Measurements from ENCODE around the gene LRRC4C.

LRRC4C gene

DNA sequence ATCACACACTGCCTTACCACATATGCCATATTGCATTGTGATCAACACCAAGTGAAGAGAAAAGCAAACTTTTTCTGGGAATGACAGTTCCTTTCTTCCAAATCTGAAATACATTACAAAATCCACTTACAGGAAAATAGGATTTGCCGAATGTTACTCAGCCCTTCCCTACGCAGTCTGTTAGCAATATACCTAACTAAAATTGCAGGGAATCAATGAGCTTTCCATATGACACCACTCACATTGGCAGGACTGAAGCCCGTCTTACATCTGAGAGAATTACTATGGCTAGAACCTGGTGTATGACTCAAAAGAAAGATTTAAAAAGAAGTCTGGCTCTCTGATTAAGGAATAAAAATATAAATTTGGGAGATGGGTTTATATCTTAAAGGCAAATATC lies 136.0 kb downstream of the LRRC4C start:
- no peak for DNase-seq (ENCODE audit: low read depth)

DNA sequence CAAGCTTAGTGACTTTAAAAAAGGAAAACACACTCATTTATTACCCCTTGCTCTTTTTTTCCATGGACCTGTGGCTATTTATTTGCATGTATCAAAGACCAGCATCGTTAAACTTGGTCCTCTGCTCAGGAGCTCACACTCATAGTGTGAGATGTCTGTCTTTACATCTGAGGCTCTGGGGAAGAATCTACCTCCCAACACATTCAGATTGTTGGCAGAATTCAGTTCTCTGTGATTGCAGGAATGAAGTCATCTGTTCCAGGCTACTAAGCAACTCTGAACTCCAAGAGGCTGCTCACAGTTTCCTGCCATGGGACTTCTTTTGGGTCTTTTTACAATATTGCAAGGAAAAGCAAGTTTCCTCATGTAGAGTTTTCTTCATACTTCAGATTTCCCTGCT lies 138.8 kb downstream of the LRRC4C start:
- no peak for DNase-seq (ENCODE audit: low read depth)

DNA sequence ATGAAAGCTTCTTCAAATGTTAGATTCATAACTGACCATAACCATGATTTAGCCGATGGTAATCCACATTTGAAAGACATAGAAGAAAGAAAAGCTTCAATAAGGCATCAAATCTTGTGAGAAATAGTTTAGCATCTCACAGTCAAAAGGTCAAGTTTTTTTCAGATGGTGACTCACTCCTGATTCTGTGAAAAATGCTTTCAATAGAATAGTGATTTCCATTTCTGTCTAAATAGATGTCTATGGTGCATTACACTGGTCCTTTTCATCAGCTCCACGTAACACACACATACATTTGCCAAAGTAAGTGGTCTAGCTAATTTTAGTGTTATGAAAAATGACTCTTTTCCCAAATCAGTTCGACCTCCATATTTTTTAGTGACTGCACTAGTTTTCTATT lies 139.2 kb downstream of the LRRC4C start:
- DNase-seq (ENCODE audit: low read depth) = no peak

DNA sequence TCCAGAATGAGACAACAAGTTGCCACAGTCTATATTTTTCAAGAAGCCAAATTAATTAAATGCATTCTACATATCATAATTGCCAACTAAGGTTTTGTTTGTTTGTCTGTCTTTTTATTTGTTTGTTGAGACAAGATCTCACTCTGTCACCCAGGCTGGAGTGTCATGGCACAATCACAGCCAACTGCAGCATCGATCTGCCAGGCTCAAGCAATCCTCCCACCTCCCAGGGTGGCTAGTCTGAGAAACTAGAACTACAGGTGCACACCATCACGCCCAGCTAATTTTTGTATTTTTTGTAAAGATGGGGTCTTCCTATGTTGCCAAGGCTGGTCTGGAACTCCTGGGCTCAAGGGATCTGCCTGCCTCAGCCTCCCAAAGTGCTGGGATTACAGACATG lies 140.0 kb downstream of the LRRC4C start:
- DNase-seq (ENCODE audit: low read depth) = no peak

DNA sequence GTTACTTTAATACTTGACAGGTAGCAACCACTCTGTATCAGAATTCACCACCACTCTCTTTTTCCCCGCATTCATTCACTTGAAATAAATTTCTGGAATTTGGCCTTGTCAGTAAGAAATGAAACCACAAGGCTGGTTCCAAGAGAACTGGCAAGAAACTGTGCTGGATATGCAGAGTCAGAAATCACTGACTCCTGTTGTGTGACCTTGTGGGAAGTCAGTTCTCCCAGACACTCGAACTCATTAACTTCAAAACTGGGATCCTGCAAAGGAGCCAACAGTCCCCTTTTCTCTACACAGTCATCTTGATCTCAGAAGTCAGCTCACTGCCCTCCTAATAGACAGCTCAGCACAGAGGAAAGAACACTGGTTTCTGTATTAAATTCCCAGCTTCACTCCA lies 142.7 kb downstream of the LRRC4C start:
- no peak for DNase-seq (ENCODE audit: low read depth)

DNA sequence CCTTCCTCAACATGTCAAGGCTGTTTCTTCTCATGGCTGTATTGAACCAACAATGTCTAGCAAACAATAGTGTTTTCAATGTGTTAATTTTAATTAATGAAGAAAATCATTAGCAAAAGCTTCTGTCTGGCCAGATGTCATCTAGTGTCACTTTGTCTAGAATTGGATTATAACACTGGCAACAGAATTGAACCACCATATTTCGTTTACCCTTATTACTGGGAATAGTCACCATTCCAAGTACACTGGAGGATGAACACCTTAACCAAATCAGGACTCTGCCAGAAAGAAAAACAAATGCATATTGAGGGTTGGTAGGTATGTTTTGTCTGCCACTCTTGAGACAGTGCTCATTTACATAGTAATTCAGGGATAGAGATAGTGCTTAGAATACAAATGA lies 146.2 kb downstream of the LRRC4C start:
- DNase-seq (ENCODE audit: low read depth) = no peak

DNA sequence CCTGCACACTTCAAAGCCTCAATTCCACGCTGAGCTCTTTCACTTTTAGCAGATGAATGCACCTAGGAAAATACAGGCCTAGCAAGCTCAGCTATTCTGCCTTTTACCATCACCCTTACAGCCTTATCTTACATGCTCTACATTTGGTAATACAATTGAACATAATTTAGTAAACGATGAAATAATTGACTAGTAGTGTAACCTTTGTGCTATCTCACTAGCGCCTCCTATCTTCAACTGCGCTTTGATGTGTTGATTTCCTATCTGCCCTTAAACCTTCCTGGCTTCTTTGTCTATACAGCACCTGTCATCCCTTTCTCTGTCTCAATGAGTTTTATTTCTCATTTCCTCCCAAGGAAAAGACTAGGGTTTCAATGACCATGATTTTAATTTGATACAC lies 149.7 kb downstream of the LRRC4C start:
- DNase-seq (ENCODE audit: low read depth) = no peak

DNA sequence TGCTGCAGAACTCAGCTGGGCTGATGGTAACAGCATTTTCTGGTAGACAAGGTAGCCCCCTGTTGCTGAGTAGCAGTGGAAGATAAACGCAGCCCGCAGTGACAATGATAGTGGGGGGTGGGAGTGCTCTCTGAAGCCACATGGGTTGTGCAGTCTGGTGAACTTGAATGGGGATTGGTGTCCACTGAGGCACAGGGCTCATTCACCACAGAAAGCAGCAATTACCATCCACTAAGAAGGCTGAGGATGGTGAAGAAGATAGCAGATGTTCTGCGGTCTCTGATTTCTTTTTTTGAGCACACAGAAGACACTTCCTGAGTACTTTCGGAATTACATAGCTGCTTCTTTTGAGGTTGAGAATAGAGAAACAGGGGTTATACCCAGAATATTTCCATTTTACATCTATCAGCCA lies 150.3 kb downstream of the LRRC4C start:
- no peak for DNase-seq (ENCODE audit: low read depth)

DNA sequence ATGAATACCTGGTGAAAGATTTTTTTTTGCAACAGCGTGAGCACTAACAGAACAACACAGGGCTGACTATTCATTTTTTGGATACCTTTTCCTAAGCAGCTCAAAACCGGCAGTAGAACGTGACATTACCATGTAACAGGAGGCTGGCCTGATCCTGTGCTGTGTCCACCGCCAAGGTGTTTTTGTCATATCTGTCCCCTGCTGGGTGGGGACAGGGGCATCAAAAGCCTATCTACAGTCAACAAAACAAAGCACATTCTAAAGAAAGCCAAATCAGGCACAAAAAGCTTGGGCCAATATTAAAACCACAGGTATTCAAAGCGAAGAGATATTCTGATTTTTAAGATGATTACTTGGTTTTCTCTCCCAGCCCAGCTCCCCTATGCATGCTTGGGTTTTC lies 151.2 kb downstream of the LRRC4C start:
- DNase-seq (ENCODE audit: low read depth) = no peak

DNA sequence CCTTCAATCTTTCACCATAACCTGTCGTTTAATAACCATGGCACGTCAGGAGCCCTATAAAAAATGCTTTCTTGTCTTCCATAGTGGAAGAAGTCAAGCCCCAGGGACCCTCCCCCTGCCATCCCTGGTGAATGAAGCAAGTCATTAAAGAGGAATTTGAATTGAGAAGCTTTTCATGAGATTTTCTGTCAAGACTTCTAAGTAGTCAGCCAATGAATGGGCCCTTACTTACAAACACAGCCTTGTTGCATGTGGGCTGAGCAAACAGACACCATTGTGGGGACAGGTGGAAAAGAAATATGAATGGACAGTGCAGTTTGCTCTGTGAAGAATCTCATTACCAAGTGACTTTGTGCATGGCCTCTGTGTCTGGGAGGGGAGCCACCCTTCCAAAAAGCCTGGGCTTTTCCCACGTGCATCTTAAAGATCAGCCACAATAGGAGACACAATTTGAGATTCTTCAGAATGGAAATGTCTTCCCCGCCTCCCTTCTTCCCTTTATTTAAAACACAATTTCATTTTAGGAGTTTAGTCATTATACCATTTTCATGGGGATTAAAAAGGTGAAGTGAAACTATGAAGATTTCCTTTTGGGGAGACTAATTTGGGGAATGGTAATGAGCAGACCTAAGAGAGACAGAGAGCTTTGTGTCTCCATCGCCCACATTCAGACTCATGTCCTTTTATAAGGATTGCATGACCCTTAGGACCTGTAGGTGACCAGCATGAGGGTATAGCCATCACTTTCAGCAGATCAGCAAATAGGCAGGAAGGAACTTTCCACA lies 152.0 kb downstream of the LRRC4C start:
- DNase-seq (ENCODE audit: low read depth) = no peak

DNA sequence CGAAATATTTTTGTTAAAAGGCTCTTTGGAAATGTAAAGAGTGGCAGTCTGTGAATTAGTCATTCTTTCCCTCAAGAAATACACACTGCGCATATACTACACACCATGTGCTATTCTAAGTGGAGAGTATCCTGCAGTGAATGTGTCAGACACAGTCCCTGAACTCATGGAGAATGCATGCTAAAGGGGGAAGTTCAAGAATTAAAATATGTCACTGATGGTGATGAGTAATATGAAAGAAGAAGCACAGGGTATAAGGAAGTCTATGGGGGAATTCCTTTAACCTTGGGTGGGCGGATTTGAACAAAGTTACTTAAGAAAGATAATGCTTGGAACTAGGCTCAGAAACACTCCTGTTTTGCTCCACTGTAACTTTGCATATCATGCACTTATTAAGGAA lies 153.0 kb downstream of the LRRC4C start:
- DNase-seq (ENCODE audit: low read depth) = no peak

DNA sequence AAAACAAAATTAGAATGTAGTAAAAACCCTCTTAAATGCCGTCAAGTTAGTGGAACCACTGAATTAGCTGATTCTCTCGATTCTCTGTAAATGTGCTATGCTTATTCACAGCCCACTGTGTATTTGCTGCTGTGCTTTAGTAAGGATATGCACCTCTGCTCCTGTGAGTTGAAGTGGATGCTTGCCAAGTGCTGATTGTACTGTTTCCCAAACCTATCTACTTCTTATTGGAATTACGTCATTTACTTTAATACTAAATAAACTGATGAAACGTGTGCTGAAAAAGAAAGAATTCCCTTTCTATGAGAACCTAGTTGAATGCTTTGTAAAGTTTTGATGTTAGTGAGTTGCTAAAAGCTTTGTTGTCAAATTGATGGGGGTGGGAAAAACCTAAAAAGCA lies 158.4 kb downstream of the LRRC4C start:
- DNase-seq (ENCODE audit: low read depth) = no peak

DNA sequence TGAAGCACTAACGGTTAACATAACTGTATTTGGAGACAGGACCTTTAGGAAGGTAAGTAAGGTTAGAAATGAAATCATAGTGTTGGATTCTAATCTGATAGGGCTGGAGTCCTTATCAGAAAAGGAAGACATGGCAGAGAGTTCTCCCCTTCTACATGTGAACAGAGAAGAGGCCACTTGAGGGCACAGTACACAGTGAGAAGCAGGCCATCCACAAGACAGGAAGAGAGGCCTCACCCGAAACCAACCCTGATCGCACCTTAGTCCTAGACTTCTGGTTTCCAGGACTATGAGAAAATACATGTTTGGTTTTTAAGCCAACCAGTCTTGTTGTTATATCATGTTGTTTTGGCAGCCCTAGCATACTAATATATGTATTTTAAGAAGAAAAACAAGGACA lies 170.0 kb downstream of the LRRC4C start:
- DNase-seq (ENCODE audit: low read depth) = no peak

DNA sequence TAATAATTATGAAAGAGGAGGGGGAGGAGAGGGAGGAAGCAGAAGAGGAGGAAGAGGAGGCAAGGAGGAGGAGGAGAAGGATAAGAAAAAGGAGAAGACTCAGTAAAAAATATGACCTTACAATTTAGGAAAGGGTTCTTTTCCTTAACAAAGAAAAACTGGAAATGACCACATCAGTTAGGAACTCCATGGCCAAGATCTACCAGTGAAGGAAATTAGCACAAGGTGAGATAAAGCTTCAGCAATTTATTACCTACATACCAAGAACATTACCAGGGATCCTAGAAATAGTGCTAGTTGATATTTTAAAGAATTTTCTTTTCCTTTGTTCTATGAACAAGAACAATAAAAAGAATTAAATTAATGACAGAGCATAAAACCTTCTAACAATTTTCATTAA lies 172.7 kb downstream of the LRRC4C start:
- no peak for DNase-seq (ENCODE audit: low read depth)

DNA sequence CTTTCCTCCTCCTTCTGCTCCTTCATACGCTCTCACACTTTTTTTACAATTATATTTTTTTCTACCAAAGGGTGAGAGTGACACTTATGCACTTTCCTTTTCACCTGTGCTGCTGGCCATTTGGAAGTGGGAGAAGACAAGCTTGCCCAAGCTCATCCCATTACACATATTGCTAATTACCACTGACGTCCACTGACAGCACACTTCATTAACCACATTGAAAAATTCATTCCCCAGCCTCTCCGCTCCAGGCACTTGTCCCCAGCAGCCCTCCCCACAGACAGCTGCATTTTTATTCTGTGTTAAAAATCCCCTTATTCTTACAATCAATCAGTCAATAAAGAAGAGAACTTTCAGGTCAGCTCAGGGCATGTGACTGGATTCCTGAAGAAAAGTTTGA lies 175.1 kb downstream of the LRRC4C start:
- DNase-seq (ENCODE audit: low read depth) = no peak

DNA sequence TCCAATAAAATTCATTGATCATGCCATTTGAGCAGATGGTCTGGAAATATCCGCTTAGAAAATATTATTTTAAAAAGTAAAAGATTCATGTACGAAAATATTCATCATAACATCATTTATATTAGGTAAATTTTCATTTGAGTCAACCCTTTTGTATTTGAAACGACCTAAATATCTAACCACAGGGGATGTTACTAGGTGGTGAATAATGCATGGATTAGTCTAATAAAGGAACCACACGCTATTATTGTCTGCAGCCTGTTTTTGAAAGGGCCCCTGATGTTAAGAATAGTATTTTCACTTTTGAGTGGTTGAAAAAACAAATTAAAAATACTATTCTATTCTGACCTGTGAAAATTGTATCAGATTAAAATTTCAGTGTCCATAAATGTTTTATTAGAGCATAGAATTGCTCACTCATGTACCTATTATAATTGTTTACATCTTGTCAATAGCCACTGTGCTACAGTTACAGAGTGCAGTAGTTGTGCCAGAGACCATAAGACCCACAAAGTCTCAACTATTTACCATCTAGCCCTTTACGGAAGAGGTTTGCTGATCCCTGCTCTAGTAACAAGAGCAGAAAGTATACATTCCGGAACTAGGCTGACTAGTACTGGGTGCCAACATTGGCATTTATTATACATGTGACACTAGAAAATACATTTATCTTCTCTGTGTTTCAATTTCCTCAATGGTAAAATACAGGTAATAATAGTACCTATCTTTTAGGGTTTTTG lies 176.1 kb downstream of the LRRC4C start:
- no peak for DNase-seq (ENCODE audit: low read depth)

DNA sequence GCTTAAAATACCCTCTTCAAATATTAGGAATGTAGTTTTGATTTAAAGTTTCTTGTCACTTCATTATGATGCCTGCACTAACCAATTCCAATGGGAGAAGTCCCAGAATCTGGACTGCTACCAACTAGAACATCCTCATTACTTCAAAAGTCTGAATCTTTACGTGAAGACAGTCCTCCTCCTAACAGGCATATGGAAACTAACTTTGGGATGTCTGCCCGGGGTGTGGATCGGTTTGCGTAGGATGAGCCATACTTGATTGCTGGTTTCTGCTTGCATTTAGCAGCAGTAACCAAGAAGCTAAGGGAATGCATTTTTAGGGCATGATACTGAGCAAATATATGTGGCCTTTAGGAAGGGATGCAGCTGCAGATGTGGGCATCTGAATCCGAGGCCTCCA lies 177.1 kb downstream of the LRRC4C start:
- no peak for DNase-seq (ENCODE audit: low read depth)

DNA sequence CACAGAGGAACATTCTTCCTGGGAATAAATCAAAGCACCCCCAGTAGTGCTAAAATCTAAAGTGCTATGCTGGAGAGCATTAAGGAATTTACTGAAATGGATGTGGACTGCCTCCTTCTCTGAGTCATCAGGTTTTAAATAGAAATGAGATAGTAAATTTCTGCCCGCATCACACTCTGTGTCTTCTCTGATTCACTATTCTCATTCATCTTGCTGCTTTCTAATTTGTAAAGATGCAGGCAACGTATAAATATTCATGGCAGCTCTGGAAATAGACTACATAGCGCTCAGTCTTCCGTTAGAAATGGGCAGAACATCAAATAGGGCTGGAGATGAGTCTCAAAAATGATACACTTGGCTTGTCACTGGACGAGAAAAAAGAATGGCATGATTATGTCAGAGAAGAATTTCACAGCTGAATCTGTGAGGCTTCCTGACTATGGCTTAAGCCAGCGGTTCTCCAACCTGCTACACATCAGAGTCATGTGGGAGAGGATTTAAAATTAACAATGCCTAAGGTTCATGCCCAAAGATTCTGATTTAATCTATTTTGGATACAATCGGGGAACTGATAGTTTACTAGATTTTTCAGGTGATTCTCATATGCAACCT lies 178.2 kb downstream of the LRRC4C start:
- DNase-seq (ENCODE audit: low read depth) = peak; percentile 9

DNA sequence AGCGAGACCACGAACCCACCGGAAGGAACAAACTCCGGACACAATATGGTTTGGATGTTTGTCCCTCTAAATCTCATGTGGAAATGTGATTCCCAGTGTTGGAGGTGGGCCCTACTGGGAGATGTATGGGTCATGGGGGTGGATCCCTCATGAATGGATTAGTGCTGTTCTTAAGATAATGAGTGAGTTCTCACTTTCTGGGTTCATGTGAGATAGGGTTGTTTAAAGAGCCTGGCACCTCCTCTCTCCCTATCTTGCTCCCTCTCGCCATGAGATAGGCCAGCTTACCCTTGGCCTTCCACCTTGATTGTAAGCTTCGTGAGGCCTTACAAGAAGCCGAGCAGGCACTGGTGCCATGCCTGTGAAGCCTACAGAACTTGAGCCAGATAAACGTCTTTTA lies 184.6 kb downstream of the LRRC4C start:
- DNase-seq (ENCODE audit: low read depth) = no peak

DNA sequence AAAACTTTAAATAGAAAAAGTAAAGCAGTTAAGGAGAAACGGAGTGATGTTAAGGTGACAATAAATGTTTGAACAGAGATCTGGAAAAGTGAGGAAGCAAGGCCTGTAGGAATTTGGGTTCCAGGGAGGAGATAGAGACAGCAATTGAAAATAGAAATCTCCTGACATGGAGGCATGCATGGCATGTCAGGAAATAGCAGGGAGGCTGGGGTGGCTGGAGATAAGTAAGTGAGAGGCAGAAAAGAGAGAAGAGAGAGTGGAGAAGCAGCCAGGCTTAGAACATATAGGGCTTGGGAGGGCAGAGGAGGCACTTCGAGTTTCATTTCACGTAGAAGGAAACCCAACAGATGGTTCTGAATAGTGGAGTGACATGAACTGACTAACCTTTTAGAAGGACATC lies 185.5 kb downstream of the LRRC4C start:
- no peak for DNase-seq (ENCODE audit: low read depth)

DNA sequence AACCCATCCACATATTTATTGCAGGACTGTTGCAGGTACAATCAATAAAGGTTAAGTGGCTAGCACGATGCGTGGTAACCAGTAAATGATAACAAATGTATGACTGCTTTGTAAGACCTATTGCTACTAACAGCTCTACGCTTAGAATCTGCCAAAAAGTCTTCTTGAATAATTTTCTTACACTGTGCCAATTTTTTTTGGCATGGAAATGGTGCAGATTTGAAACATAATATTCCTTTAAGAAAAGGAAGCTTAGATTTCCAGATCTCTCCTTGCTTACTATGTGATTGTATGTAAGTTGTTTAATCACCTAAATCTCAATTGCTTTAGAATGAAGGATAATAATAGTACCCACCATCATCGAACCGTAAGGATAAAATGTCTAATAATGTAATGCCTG lies 192.0 kb downstream of the LRRC4C start:
- no peak for DNase-seq (ENCODE audit: low read depth)

DNA sequence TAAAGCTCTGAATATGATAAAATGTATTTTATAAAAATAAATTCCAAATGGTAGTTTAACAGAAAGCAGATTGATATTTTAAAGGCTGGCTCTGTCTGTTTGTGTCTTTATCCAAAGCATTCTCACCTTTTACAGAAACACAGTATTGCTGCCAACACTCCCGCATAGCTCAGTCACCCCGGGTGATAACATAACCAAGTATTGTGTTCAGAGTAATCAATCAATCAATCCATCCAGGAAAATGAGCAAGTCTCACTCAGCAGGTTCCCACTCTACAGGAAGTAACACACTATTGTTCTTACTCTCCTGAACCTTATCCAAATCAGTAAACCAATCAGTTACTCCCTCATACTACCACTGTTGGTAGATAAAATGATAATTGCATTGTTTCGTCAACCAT lies 203.4 kb downstream of the LRRC4C start:
- no peak for DNase-seq (ENCODE audit: low read depth)

DNA sequence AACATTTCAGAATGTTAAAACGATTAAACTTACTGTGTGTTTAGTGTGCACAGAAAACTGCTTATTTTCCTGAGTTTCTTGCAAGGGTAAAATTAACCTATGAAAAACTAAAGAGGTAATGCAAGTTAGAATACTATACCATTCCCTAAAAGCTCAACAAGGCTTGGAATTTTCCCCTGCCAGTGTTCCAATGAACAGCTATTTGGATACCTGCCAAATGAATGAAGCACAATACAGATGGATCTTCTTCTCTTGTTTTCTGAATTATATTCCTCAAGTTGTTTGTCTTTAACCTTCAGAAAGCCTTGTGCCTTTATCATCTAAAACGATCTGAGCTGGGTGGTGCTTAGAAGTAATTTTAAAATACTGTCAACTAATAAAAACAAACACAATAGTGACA lies 204.5 kb downstream of the LRRC4C start:
- DNase-seq (ENCODE audit: low read depth) = no peak

Data from GM04504 (cell line).